ENCODE data around the gene PGAM1. TPM values are rescaled to one million over a fixed set of nuclear protein-coding genes. Genes with fewer than 3 reads are reported as not detected.

The PGAM1 gene
- total and polyA plus RNA-seq, 2 of the 13 experiments (the other 11 are each of a cell fraction or from before 2014, with no cell fraction given): 354 to 483 TPM

DNA sequence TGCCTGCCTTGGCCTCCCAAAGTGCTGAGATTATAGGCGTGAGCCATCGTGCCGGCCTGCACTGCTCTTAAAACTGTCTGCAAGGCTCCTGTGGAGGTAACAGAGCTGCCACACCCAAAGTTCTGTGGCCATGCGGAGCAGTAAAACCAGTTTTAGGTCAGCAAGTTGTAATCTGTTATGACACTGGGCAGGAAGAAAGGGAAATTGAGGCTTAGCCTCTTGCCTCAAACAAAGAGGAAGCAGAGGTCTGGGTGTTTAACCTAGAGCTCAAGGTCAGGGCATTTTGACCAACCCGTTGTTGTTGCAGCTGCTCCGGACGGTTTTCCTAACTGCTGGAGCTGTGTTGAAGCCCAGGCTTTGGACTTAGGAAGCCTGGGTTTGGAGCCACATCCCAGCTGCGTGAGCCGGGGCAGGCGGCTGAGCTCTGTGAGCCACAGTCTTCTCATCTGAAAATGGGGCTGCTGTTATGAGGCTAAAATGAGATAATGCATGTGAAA lies 17.4 kb upstream of the PGAM1 start (continued):
- TF ChIP-seq, protein P1, sequence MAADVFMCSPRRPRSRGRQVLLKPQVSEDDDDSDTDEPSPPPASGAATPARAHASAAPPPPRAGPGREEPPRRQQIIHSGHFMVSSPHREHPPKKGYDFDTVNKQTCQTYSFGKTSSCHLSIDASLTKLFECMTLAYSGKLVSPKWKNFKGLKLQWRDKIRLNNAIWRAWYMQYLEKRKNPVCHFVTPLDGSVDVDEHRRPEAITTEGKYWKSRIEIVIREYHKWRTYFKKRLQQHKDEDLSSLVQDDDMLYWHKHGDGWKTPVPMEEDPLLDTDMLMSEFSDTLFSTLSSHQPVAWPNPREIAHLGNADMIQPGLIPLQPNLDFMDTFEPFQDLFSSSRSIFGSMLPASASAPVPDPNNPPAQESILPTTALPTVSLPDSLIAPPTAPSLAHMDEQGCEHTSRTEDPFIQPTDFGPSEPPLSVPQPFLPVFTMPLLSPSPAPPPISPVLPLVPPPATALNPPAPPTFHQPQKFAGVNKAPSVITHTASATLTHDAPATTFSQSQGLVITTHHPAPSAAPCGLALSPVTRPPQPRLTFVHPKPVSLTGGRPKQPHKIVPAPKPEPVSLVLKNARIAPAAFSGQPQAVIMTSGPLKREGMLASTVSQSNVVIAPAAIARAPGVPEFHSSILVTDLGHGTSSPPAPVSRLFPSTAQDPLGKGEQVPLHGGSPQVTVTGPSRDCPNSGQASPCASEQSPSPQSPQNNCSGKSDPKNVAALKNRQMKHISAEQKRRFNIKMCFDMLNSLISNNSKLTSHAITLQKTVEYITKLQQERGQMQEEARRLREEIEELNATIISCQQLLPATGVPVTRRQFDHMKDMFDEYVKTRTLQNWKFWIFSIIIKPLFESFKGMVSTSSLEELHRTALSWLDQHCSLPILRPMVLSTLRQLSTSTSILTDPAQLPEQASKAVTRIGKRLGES (CRISPR knock-in tag; IDR thresholded peaks at IDR 0.05; ENCODE audit: borderline replicate concordance): no peak
- TF ChIP-seq KDM3A (CRISPR knock-in tag; IDR thresholded peaks at IDR 0.05; ENCODE audit: low read depth) (0 out of 2 replicates have a peak, but pooled peaks have one; percentile 30), KDM1A (CRISPR knock-in tag; IDR thresholded peaks at IDR 0.05) (0 out of 2 replicates have a peak, but pooled peaks have one; percentile 53), ZNF790 (CRISPR knock-in tag; IDR thresholded peaks at IDR 0.05; ENCODE audit: borderline replicate concordance) (no peak), NR2F2 (IDR thresholded peaks at IDR 0.05; ENCODE audit: borderline replicate concordance, low read depth) (0 out of 2 replicates have a peak, but pooled peaks have one; percentile 36), ZSCAN31 (CRISPR knock-in tag; IDR thresholded peaks at IDR 0.05; ENCODE audit: low read depth) (no peak), ZFY (CRISPR knock-in tag; IDR thresholded peaks at IDR 0.05) (no peak), EP300 (IDR thresholded peaks at IDR 0.05; ENCODE audit: low read depth in 2 of 2, low read length in 2 of 2) (0 out of 4 replicates have a peak, but pooled peaks of 1 of the 2 experiments have one; percentile 10), EP300 (CRISPR knock-in tag; IDR thresholded peaks at IDR 0.05; ENCODE audit: borderline replicate concordance) (no peak), ZNF761 (CRISPR knock-in tag; conservative IDR thresholded peaks at IDR 0.05) (0 out of 2 replicates have a peak, but pooled peaks have one; percentile 50), SATB2 (CRISPR knock-in tag; IDR thresholded peaks at IDR 0.05) (no peak), FOXJ3 (CRISPR knock-in tag; IDR thresholded peaks at IDR 0.05; ENCODE audit: borderline replicate concordance) (peak; percentile 65; the same call in 1 of the 2 replicates), PPARG (CRISPR knock-in tag; conservative IDR thresholded peaks at IDR 0.05) (0 out of 2 replicates have a peak, but pooled peaks have one; percentile 19)
- TF ChIP-seq, protein P2, sequence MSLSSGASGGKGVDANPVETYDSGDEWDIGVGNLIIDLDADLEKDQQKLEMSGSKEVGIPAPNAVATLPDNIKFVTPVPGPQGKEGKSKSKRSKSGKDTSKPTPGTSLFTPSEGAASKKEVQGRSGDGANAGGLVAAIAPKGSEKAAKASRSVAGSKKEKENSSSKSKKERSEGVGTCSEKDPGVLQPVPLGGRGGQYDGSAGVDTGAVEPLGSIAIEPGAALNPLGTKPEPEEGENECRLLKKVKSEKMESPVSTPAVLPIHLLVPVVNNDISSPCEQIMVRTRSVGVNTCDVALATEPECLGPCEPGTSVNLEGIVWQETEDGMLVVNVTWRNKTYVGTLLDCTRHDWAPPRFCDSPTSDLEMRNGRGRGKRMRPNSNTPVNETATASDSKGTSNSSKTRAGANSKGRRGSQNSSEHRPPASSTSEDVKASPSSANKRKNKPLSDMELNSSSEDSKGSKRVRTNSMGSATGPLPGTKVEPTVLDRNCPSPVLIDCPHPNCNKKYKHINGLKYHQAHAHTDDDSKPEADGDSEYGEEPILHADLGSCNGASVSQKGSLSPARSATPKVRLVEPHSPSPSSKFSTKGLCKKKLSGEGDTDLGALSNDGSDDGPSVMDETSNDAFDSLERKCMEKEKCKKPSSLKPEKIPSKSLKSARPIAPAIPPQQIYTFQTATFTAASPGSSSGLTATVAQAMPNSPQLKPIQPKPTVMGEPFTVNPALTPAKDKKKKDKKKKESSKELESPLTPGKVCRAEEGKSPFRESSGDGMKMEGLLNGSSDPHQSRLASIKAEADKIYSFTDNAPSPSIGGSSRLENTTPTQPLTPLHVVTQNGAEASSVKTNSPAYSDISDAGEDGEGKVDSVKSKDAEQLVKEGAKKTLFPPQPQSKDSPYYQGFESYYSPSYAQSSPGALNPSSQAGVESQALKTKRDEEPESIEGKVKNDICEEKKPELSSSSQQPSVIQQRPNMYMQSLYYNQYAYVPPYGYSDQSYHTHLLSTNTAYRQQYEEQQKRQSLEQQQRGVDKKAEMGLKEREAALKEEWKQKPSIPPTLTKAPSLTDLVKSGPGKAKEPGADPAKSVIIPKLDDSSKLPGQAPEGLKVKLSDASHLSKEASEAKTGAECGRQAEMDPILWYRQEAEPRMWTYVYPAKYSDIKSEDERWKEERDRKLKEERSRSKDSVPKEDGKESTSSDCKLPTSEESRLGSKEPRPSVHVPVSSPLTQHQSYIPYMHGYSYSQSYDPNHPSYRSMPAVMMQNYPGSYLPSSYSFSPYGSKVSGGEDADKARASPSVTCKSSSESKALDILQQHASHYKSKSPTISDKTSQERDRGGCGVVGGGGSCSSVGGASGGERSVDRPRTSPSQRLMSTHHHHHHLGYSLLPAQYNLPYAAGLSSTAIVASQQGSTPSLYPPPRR (CRISPR knock-in tag; IDR thresholded peaks at IDR 0.05; ENCODE audit: borderline replicate concordance): peak; percentile 58; the same call in 1 of the 2 replicates
- TF ChIP-seq, protein P3, sequence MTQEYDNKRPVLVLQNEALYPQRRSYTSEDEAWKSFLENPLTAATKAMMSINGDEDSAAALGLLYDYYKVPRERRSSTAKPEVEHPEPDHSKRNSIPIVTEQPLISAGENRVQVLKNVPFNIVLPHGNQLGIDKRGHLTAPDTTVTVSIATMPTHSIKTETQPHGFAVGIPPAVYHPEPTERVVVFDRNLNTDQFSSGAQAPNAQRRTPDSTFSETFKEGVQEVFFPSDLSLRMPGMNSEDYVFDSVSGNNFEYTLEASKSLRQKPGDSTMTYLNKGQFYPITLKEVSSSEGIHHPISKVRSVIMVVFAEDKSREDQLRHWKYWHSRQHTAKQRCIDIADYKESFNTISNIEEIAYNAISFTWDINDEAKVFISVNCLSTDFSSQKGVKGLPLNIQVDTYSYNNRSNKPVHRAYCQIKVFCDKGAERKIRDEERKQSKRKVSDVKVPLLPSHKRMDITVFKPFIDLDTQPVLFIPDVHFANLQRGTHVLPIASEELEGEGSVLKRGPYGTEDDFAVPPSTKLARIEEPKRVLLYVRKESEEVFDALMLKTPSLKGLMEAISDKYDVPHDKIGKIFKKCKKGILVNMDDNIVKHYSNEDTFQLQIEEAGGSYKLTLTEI (CRISPR knock-in tag; conservative IDR thresholded peaks at IDR 0.05): no peak
- TF ChIP-seq, protein P4, sequence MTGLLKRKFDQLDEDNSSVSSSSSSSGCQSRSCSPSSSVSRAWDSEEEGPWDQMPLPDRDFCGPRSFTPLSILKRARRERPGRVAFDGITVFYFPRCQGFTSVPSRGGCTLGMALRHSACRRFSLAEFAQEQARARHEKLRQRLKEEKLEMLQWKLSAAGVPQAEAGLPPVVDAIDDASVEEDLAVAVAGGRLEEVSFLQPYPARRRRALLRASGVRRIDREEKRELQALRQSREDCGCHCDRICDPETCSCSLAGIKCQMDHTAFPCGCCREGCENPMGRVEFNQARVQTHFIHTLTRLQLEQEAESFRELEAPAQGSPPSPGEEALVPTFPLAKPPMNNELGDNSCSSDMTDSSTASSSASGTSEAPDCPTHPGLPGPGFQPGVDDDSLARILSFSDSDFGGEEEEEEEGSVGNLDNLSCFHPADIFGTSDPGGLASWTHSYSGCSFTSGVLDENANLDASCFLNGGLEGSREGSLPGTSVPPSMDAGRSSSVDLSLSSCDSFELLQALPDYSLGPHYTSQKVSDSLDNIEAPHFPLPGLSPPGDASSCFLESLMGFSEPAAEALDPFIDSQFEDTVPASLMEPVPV (CRISPR knock-in tag; IDR thresholded peaks at IDR 0.05): no peak

Data from HepG2 (cell line).